Lower leg skin (tissue), 4 donors: Measurements from ENCODE around the gene CCDC102A. TPM values are rescaled to one million over a fixed set of nuclear protein-coding genes. Genes with fewer than 3 reads are reported as not detected.
"Not testable (repeated sequence)": the region's sequence is repeated elsewhere in the genome, so short reads cannot be mapped to it uniquely, and the experiment has no call there.

ENCODE experiments used
- DNase-seq, 2 donors: peaks; one replicate each; pipeline ENCODE4 v3.0.0-alpha.2; 2019; ENCODE audit warnings: low spot score in 2 of 2
- H3K4me3 ChIP-seq: fragments of 200-600 bp; sonication (generic); 2 replicates; pipeline ENCODE4 v1.5.1; 2017; ENCODE audit warnings: mild to moderate bottlenecking, low read depth; ENCODE audit not compliant: poor library complexity, severe bottlenecking
- POLR2A ChIP-seq, 2 donors: fragments of 450-650 bp; IDR thresholded peaks; one replicate each; pipeline ENCODE4 v1.6.1; 2016 to 2017; ENCODE audit warnings: antibody characterized with exemption in 2 of 2, mild to moderate bottlenecking in 1 of 2, moderate library complexity in 1 of 2
- WGBS, 2 donors: methylation state at CpG; one replicate each; pipeline ENCODE4 v1.1.5; 2018; 5-methylcytosine and 5-hydroxymethylcytosine counted together
- intact Hi-C: fragments of 100-400 bp; cut with DNase I; formaldehyde crosslinking; loops from one replicate; pipeline ENCODE4 v1.15.0; 2023; ENCODE audit warnings: low total_unique reads
- total RNA-seq, 4 donors: library from RNA; depleted of rRNA; stranded (reverse); fragments of >200 nt; gene quantifications; one replicate each; pipeline ENCODE4 v1.1.0, GENCODE V29; 2016
- TF ChIP-seq, protein P1 (sequence below), 3 donors: fragments of 450-650 bp; IDR thresholded peaks; one replicate each; pipeline ENCODE4 v1.5.1; 2016; ENCODE audit warnings: antibody characterized with exemption in 3 of 3, mild to moderate bottlenecking in 3 of 3, moderate library complexity in 2 of 3

The CCDC102A gene
- total RNA-seq, 4 donors from 2014 or later, result 13.7 to 18.9 (median 16.4) TPM

DNA sequence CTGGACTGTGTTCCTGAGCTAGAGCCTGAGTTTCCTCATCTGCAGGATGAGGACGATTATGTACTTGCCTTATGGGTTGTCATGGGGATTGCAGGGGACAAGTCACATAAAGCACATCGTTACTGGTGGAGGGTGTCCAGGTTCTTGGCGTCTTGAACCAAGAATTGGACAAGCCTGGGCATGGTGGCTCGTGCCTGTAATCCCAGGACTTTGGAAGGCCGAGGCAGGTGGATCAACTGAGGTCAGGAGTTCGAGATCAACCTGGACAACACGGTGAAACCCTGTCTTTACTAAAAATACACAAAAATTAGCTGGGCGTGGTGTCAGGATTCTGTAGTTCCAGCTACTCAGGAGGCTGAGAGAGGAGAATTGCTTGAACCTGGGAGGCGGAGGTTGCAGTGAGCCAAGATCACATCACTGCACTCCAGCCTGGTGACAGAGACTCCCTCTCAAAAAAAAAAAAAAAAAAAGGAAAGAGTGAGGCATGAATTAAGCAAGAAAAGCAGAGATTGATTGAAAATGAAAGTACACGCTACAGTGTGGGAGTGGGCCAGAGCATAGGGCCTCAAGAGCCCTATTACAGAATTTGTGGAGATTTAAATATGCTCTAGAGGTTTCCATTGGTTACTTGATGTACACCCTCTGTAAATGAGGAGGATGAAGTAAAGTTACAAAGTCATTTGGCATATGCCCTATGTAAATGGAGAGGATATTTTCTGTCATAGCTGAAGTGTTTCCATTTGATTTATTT is 36.8 kb upstream of the CCDC102A start:
- intact Hi-C loops, result loop anchor here (10.0 kb wide), 2 partner anchors 292 to 422 kb away; no protein-coding TSS in a partner anchor
- no peak overlapping the region for H3K4me3 ChIP-seq
- 59 to 67% methylated on average over 10 of the region's 10 CpGs for WGBS, 2 donors
- no peak for DNase-seq
- TF ChIP-seq POLR2A (IDR thresholded peaks at IDR 0.05), result no peak
- TF ChIP-seq, protein P1, sequence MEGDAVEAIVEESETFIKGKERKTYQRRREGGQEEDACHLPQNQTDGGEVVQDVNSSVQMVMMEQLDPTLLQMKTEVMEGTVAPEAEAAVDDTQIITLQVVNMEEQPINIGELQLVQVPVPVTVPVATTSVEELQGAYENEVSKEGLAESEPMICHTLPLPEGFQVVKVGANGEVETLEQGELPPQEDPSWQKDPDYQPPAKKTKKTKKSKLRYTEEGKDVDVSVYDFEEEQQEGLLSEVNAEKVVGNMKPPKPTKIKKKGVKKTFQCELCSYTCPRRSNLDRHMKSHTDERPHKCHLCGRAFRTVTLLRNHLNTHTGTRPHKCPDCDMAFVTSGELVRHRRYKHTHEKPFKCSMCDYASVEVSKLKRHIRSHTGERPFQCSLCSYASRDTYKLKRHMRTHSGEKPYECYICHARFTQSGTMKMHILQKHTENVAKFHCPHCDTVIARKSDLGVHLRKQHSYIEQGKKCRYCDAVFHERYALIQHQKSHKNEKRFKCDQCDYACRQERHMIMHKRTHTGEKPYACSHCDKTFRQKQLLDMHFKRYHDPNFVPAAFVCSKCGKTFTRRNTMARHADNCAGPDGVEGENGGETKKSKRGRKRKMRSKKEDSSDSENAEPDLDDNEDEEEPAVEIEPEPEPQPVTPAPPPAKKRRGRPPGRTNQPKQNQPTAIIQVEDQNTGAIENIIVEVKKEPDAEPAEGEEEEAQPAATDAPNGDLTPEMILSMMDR (IDR thresholded peaks at IDR 0.05), result no peak

- no peak for TF ChIP-seq POLR2A (IDR thresholded peaks at IDR 0.05)
- TF ChIP-seq, protein P1 (IDR thresholded peaks at IDR 0.05), result no peak
- intact Hi-C loops, result loop anchor here (10.0 kb wide), 2 partner anchors 294 to 424 kb away; no protein-coding TSS in a partner anchor
- no peak overlapping the region for H3K4me3 ChIP-seq
- no peak for DNase-seq
- 80 to 86% methylated on average over 8 to 9 of the region's 9 CpGs for WGBS, 2 donors
These were observed 34.7 kb upstream of the CCDC102A start for GRCh38 chr16:57571098-57571497.

DNA sequence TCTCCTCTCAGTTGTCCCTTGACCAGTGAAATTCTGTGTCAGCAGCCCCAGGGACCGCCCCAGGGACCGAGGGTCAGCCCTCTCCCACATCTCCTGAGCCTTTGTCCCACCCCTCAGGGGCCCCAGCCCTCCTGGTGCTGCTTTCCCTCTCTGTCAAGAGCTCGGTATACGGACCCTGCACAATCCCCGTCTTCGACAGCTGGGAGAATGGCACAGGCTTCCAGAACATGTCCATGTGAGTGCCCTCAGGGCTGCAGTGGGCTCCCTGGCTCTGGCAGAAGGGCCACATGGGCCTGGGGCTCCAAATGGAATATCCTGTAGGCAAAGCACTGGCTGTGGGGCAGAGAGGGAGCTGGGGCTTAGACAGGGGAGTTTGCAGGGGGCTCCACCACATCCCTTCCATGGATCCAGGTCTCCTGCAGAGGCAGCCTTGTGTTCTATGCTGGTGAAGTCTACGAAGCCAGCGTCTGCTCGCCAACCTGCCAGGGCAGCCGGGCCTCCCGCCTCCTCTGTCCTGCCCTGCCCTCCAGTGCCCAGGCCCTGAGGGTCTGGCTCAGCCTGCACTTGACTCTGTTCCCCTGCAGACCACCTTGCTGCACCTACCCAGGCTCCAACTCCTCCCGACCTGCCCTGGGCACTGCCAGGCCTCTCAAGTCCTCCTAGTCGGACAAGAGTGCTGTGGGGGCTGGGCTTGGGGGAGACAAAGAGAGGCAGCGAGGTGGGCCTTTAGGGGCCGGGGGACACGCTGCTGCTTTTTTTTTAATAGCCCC is 34.1 kb upstream of the CCDC102A start:
- WGBS, 2 donors, result 94 to 95% methylated on average over 11 to 16 of the region's 16 CpGs
- H3K4me3 ChIP-seq, result no peak overlapping the region
- TF ChIP-seq POLR2A (IDR thresholded peaks at IDR 0.05), result no peak
- TF ChIP-seq, protein P1 (IDR thresholded peaks at IDR 0.05), result no peak
- DNase-seq, result no peak
- intact Hi-C loops, result loop anchor here (10.0 kb wide), 2 partner anchors 294 to 424 kb away; no protein-coding TSS in a partner anchor

GRCh38 chr16:57569306-57569946 is 33.1 kb upstream of the CCDC102A start:
- TF ChIP-seq, protein P1 (IDR thresholded peaks at IDR 0.05), result no peak
- TF ChIP-seq POLR2A (IDR thresholded peaks at IDR 0.05), result no peak
- intact Hi-C loops, result no loop called here
- 88 to 89% methylated on average over 7 of the region's 7 CpGs for WGBS, 2 donors
- DNase-seq, result no peak
- H3K4me3 ChIP-seq, result no peak overlapping the region

DNA sequence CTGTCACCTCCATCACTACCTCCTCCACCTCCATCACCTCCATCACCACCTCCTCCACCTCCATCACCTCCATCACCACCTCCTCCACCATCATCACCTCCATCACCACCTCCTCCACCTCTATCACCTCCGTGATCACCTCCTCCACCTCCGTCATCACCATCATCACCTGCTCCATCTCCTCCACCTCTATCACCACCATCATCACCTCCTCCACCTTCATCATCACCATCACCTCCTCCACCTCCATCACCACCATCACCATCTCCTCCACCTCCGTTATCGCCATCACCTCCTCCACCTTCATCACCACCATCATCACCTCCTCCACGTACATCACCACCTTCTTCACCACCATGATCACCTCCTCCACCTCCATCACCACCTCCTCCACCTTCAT is 32.4 kb upstream of the CCDC102A start:
- intact Hi-C loops, H3K4me3 ChIP-seq, DNase-seq: not testable (repeated sequence)
- WGBS, 2 donors, result 94 to 95% methylated on average over 5 of the region's 5 CpGs
